NCI-H146 treated with DMSO at 0.1 percent for 48 hours (cell line): ENCODE measurements around the gene TTC19.

ENCODE experiments used
- DNase-seq: peaks from one replicate; lab custom pipeline; 2025; ENCODE audit not compliant: unreplicated experiment; lab: John Stamatoyannopoulos, UW

Gene TTC19

GRCh38 chr17:15999141-15999973, at the start of gene TTC19, which contains the start of gene ZSWIM7:
Gene TTC19 (plus strand): TSS chr17:15999824. CDS start chr17:15999849, 25 bp downstream.
Gene ZSWIM7 (minus strand): TSS chr17:15999704. CDS start chr17:15999594, 110 bp downstream.
- DNase-seq = peak; percentile 92

- no peak for DNase-seq
Observed at GRCh38 chr17:15951368-15952047, 48.1 kb upstream of the TTC19 start.

- DNase-seq = no peak
Observed at GRCh38 chr17:15952048-15952532, 47.5 kb upstream of the TTC19 start.

GRCh38 chr17:15952916-15953790, 46.5 kb upstream of the TTC19 start:
- no peak for DNase-seq

- DNase-seq = no peak
Observed at GRCh38 chr17:15954222-15954621, 45.4 kb upstream of the TTC19 start.

GRCh38 chr17:15955793-15956541, 43.7 kb upstream of the TTC19 start:
- DNase-seq = no peak

GRCh38 chr17:15957206-15957605, 42.4 kb upstream of the TTC19 start:
- DNase-seq = no peak

- no peak for DNase-seq
Observed at GRCh38 chr17:15957608-15958307, 41.9 kb upstream of the TTC19 start.

GRCh38 chr17:15958484-15958854, 41.2 kb upstream of the TTC19 start:
- no peak for DNase-seq

- DNase-seq = no peak
Observed at GRCh38 chr17:15963670-15964110, 35.9 kb upstream of the TTC19 start.

GRCh38 chr17:15965528-15965927, 34.1 kb upstream of the TTC19 start:
- no peak for DNase-seq

GRCh38 chr17:15966183-15966878, 33.3 kb upstream of the TTC19 start:
- DNase-seq = peak; percentile 62

GRCh38 chr17:15966879-15967248, 32.8 kb upstream of the TTC19 start:
- DNase-seq = peak; percentile 14

GRCh38 chr17:15967706-15968399, 31.8 kb upstream of the TTC19 start:
- DNase-seq = no peak

- no peak for DNase-seq
Observed at GRCh38 chr17:15969463-15969862, 30.2 kb upstream of the TTC19 start.

GRCh38 chr17:15970500-15970899, 29.1 kb upstream of the TTC19 start:
- DNase-seq = no peak

GRCh38 chr17:15971098-15971678, 28.4 kb upstream of the TTC19 start:
- DNase-seq = no peak

GRCh38 chr17:15971882-15972281, 27.7 kb upstream of the TTC19 start:
- DNase-seq = no peak
